Stimulated activated CD4-positive, alpha-beta T cell treated with anti-CD3 and anti-CD28 coated beads, Interleukin-15, amount 100 ng/mL, for 48 hours (primary cell): Measurements from ENCODE around the gene FOSL2.

Source experiments
- DNase-seq, 2 donors: peaks; one replicate each; pipeline ENCODE4 v3.0.0-alpha.2; 2020; ENCODE audit warnings: low read depth in 2 of 2

FOSL2 gene

GRCh38 chr2:28449488-28450395 lies 57.1 kb downstream of the FOSL2 start:
- peak; percentile 87 for DNase-seq

- DNase-seq, result no peak
These were observed 58.4 kb downstream of the FOSL2 start for GRCh38 chr2:28450901-28451565.

- DNase-seq, result no peak
These were observed 59.3 kb downstream of the FOSL2 start for GRCh38 chr2:28451793-28452533.

GRCh38 chr2:28452534-28453081 lies 60.0 kb downstream of the FOSL2 start:
- DNase-seq, result peak; percentile 64 to 84

GRCh38 chr2:28453396-28453795 lies 60.7 kb downstream of the FOSL2 start:
- no peak for DNase-seq

GRCh38 chr2:28454016-28454930 lies 61.6 kb downstream of the FOSL2 start:
- DNase-seq, result no peak

GRCh38 chr2:28457237-28457636 lies 64.6 kb downstream of the FOSL2 start:
- DNase-seq, result no peak

GRCh38 chr2:28461056-28461455 lies 68.4 kb downstream of the FOSL2 start:
- DNase-seq, result no peak

- no peak for DNase-seq
These were observed 69.5 kb downstream of the FOSL2 start for GRCh38 chr2:28462122-28462521.

- DNase-seq, result no peak
These were observed 70.7 kb downstream of the FOSL2 start for GRCh38 chr2:28463211-28463816.

- no peak for DNase-seq
These were observed 71.2 kb downstream of the FOSL2 start for GRCh38 chr2:28463893-28464292.

GRCh38 chr2:28465148-28465885 lies 72.7 kb downstream of the FOSL2 start:
- no peak for DNase-seq
